GM21526 (cell line): Measurements from ENCODE around the gene TRAPPC2L.

Experiments
- ATAC-seq: cut with Tn5 transposase; IDR thresholded peaks from one replicate; pipeline ENCODE4 v1.9.1; 2021; ENCODE audit warnings: moderate library complexity; ENCODE audit not compliant: unreplicated experiment, low FRiP score

Gene TRAPPC2L

DNA sequence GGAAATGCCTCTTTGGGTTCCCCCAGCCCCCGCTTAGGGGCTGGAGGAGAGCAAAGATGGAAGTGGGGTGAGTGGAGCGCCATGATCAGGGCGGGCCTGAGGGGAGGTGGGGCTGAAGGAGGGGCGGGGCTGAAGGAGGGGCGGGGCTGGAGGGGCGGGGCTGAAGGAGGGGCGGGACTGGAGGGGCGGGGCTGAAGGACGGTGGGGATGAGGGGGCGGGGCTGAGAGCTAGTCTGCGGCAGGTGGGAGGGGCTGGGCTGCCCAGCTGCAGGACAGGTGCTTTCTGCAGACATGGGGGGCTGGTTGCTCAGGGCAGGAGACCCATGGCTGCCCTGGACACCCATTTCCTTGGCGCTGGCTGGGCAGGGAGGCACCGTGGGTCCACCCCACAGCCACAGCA, 48.6 kb downstream of the TRAPPC2L start:
- no peak for ATAC-seq

DNA sequence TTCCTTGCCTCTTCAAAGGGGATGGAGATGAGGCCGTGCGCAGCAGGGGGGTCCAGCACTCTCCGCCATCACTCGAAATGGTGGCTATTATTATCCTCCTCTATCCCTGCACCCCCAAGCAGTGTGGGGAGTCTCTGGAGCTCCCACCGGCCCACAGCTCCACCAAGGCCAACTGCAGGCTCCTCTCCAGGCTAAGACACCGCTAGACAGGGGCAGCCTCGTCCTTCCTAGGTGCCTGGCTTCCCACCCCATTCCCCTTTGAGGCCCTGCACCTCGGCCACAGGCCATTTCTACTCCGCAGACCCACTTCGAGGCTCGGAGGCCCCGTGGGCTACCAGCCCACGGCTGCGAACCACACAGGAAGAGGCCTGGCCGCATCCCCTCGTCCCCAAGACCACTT, 49.1 kb downstream of the TRAPPC2L start:
- ATAC-seq, result no peak

DNA sequence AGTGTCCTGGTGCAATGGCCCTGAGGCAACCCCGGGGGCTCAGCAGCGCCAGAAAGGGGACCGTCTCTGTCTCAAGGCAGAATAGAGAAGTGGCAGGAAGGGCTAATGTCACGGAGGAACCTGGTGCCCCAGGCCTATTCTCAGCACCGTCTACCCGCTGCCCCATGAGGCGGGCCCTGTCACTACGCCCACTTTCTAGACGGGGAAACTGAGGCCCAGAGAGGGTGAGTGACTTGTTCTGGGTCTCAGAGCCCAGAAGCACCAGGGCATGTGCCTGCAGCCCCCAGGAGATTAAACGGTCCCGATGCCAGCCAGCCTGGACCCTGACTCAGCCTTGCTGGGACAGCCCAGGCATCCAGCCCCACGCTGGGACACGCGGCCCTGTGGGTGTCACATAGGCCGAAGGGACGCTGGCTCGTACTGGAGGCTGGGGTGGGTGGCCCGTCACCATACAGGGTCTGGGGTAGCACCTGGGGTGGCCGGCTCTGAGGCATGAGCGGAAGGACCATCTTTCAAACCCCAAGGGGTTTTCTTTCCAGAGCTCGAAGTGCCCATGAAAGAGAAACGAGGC, 49.7 kb downstream of the TRAPPC2L start:
- ATAC-seq, result no peak

DNA sequence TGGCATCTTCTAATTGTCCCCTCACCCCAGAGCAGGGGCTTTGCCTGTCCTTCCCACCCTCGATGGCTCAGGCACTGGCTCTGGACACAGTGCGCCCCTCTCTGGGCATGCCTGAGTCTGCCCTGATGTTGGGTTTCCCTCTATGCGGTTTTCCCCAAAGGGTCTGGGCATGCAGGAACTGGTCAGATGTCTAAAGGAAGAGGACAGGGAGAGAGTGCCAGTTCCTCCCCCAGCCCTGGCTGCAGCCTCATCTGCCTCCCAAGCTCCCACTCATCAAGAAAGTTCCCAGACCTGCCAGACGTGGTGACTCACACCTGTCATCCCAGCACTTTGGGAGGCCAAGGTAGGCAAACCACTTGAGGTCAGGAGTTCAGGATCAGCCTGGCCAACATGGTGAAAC, 50.8 kb downstream of the TRAPPC2L start:
- no peak for ATAC-seq

DNA sequence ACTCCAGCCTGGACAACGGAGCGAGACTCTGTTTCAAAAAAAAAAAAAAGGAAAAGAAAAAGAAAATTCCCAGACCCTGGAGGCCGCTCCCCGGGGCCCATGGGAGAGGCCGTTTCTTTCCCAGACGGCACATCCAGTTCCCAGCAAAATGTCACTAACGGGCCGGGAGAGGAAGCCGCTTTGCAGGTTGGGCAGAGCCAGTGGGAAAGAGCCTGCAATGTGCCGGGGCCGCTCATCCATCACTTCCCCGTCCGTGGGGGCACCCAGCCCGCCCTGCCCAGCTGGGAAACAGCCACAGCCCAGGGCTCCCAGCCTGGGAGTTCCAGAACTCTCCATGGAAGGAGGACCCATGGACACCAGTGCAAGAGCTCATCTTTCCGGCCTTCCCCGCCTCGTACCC, 51.4 kb downstream of the TRAPPC2L start:
- no peak for ATAC-seq

DNA sequence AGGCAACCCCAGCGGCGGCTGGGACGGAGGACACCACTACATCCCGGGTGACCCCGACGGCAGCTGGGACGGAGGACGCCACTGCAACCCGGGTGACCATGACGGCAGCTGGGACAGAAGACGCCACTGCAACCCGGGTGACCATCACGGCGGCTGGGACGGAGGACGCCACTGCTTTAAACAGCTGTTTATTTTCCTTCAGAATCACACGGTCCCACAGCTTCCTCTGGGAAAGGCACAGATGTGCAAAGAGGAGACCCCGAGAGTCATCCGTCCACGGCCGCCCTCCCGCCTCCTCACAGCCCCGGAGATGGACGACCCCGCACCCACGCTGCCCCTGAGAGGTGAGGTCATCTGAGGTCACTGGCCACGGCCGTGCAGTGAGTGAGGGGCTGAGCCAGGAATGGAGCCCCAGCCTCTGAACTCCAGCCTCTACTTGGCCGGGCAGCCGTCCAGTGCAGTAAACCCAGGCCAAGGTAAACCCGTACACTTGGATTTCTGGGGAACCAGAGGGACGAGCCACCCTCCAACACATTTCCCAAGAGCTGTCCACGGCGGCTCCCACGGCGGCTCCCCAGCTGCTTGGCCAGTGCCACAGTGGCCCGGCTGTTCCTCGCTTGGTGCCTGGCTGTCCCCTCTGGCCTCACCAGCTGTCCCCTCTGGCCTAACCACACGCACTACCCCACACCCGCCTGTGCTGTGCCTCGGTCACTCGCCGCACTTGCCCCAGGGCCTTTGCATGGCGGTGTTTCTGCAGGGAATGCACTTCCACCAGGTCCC, 52.7 kb downstream of the TRAPPC2L start:
- no peak for ATAC-seq

DNA sequence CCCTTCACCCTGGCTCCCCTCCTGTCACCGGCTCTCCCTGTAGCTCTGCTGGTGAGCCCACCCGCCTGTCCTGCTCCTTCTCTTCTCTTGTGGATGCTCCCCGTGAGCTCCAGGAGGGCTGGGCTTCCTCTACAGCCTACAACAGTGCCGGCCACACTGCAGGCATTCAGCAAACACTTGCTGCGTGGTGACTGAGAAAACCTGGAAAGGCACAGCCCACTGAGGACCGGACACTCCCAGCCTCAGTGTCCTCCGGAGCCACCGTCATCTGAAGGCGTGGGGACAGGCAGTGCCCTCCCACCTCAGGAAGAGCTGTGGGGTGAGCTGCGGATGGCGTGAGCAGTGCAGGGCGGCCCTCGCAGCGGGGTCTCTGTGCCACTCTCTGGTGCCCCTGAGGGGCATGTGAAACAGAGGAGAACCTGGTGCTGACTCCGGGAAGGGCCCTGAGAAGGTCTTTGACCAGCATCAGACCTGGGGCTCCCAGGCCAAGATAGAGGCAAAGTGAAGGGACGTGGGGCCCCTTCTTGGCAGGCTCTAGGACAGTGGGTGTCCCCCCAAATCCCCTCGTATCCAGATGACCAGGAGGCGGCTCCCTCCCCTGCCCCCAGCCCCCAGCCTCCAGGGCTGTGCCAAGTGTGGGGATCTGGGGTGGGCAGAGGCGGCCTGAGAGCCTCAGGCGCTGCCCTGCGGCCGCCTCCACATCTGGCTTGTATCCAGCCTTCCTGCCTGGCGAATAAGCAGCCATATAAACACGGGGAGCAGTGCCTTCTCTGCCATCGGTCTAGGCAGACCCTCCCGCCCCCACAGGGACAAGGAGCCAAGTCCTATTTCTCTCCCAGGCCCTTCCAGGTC, 53.6 kb downstream of the TRAPPC2L start:
- no peak for ATAC-seq

DNA sequence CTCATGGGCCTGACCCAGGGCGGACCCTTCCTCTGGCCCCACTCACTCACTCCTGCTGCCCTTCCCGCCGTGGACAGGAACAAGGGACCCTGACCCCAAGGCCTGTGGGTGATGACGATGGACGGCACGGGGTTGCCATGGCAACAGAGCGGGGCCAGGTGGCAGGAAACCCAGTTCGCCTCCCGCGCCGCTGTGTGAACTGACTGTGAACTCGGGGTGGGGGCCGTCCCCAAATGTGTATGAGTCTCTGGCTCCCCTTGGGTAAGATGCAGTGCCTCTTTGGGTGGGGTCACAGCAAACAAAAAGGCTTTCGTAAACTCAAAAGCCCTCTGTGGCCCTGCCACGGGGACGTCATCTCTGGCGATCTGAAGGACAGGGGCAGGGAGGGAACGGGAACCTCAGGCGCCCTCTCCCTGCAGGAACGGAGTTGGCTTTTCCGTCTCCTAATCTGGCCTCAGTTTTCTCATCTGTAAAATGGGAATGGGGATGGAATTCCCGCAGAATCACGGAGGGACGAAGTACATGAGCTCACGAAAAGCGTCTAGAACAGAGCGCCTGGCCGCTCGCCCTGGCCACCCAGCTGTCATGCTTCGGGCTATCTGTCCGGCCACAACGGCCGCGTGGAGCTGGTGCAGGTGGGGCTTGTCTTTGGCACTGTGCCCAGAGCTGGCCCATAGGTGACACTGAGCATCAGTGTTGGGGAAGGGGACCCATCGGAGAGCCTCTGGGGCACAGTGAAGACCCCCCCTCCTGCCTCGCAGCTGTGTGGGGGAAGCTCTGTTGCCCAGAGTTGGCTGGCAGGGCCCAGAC, 54.4 kb downstream of the TRAPPC2L start:
- ATAC-seq, result no peak

DNA sequence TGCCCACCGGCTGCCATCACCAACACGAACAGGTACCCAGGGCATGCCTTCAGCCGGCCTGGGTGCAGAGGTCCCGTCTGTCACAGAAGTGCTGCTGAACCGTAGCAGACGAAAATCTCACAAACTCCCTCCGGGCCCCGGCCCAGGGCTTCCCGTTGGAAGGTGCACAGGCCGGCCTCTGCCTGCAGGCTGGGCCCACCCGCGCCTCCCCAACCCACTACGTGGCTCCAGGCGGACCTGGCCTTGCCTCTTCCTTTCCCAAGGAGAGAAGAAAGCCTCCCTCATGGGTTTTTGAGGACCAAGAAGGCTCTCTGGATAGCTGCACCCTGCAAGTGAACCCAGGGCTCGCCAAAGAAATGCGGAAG, 55.0 kb downstream of the TRAPPC2L start:
- ATAC-seq, result no peak
